ENCODE measurements around the gene GRIP2. TPM values are rescaled to one million over a fixed set of nuclear protein-coding genes. Genes with fewer than 3 reads are reported as not detected.

GRIP2 gene
- total and polyA plus RNA-seq, 9 of the 15 experiments (the other 6 are each of a cell fraction or from before 2014, with no cell fraction given), result 0.01 TPM; not detected in 7

DNA sequence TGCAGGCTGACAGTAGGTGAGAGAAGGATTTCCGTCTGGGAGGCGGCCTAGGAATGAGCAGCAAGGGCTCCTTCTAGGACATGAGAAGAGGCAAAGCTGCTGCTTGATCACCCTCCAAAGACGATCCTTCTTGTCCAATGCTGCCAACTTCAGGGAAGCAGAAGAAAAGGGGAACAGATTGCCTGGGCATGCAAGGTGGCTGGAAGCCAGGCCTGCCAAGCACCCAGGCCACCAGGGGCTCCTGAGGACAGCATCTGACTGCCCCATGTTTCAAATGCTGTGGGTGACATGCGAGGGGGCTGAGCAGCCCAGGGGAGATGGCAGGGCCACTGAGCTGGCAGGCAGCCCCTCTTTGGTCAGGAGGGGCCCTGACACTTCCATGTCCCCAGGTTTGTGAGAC is 3.3 kb upstream of the GRIP2 start:
- ChIA-PET POLR2A (interaction anchor here (0.6 to 0.9 kb wide), 4 partner anchors 13 to 304 kb away, joined by 3 to 5 read pairs (median 3); no protein-coding TSS in a partner anchor), CTCF (ENCODE audit: low intra/inter-chr PET ratio) (no interaction called here)
- Histone ChIP-seq H3K4me3 (no peak overlapping the region), H3K27ac (ENCODE audit: extremely low read depth, low read depth, low read length) (no peak overlapping the region), H3K4me2 (ENCODE audit: insufficient read depth, low read length) (no peak overlapping the region), H2AFZ (ENCODE audit: low read depth, low read length) (no peak overlapping the region), H3K79me2 (ENCODE audit: control insufficient read depth, insufficient read depth, low read length) (no peaks in the 10 kb centered on the region), H4K20me1 (replicated peaks; ENCODE audit: control insufficient read depth, insufficient read depth, low read length) (peaks cover 6% of the 10 kb centered on the region; the same call in 1 of the 2 replicates), H3K9me1 (ENCODE audit: control insufficient read depth, insufficient read depth, low read length) (no peaks in the 10 kb centered on the region), H3K9me3 (replicated peaks; ENCODE audit: control insufficient read depth, insufficient read depth, low read depth, low read length) (no peaks in the 10 kb centered on the region), H3K36me3 (ENCODE audit: control insufficient read depth, insufficient read depth, low read length) (no peaks in the 10 kb centered on the region), H3K9ac (ENCODE audit: insufficient read depth in 1 of 2, low read depth in 2 of 2, low read length in 2 of 2) (no peak overlapping the region), H3K27me3 (ENCODE audit: control insufficient read depth in 2 of 2, insufficient read depth in 2 of 2, low read length in 2 of 2) (peaks cover 4 to 70% of the 10 kb centered on the region in 2 experiments; a peak in 3 of 5 replicates), H3K4me1 (replicated peaks in 1 of 2; ENCODE audit: control insufficient read depth in 2 of 2, insufficient read depth in 2 of 2, low read length in 2 of 2) (peaks cover 0 to 22% of the 10 kb centered on the region in 2 experiments; a peak in 2 of 5 replicates)
- ATAC-seq, result no peak
- TF ChIP-seq, protein P1, sequence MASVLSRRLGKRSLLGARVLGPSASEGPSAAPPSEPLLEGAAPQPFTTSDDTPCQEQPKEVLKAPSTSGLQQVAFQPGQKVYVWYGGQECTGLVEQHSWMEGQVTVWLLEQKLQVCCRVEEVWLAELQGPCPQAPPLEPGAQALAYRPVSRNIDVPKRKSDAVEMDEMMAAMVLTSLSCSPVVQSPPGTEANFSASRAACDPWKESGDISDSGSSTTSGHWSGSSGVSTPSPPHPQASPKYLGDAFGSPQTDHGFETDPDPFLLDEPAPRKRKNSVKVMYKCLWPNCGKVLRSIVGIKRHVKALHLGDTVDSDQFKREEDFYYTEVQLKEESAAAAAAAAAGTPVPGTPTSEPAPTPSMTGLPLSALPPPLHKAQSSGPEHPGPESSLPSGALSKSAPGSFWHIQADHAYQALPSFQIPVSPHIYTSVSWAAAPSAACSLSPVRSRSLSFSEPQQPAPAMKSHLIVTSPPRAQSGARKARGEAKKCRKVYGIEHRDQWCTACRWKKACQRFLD (CRISPR knock-in tag; IDR thresholded peaks at IDR 0.05), result no peak
- TF ChIP-seq ZNF121 (CRISPR knock-in tag; conservative IDR thresholded peaks at IDR 0.05) (no peak), POLR3A (IDR thresholded peaks at IDR 0.05; ENCODE audit: borderline replicate concordance, extremely low read depth, insufficient read depth, insufficient read length) (no peak), SP1 (CRISPR knock-in tag; IDR thresholded peaks at IDR 0.05) (no peak), SMAD4 (CRISPR knock-in tag; conservative IDR thresholded peaks at IDR 0.05) (no peak), ZNF41 (CRISPR knock-in tag; conservative IDR thresholded peaks at IDR 0.05) (no peak)
- TF ChIP-seq, protein P2, sequence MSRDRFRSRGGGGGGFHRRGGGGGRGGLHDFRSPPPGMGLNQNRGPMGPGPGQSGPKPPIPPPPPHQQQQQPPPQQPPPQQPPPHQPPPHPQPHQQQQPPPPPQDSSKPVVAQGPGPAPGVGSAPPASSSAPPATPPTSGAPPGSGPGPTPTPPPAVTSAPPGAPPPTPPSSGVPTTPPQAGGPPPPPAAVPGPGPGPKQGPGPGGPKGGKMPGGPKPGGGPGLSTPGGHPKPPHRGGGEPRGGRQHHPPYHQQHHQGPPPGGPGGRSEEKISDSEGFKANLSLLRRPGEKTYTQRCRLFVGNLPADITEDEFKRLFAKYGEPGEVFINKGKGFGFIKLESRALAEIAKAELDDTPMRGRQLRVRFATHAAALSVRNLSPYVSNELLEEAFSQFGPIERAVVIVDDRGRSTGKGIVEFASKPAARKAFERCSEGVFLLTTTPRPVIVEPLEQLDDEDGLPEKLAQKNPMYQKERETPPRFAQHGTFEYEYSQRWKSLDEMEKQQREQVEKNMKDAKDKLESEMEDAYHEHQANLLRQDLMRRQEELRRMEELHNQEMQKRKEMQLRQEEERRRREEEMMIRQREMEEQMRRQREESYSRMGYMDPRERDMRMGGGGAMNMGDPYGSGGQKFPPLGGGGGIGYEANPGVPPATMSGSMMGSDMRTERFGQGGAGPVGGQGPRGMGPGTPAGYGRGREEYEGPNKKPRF (IDR thresholded peaks at IDR 0.05; ENCODE audit: low read depth, low read length), result no peak
- TF ChIP-seq, protein P3, sequence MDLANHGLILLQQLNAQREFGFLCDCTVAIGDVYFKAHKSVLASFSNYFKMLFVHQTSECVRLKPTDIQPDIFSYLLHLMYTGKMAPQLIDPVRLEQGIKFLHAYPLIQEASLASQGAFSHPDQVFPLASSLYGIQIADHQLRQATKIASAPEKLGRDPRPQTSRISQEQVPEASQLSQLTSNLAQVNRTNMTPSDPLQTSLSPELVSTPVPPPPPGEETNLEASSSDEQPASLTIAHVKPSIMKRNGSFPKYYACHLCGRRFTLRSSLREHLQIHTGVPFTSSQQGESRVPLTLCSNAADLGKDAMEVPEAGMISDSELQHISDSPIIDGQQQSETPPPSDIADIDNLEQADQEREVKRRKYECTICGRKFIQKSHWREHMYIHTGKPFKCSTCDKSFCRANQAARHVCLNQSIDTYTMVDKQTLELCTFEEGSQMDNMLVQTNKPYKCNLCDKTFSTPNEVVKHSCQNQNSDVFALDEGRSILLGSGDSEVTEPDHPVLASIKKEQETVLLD (IDR thresholded peaks at IDR 0.05), result no peak
- TF ChIP-seq, protein P4, sequence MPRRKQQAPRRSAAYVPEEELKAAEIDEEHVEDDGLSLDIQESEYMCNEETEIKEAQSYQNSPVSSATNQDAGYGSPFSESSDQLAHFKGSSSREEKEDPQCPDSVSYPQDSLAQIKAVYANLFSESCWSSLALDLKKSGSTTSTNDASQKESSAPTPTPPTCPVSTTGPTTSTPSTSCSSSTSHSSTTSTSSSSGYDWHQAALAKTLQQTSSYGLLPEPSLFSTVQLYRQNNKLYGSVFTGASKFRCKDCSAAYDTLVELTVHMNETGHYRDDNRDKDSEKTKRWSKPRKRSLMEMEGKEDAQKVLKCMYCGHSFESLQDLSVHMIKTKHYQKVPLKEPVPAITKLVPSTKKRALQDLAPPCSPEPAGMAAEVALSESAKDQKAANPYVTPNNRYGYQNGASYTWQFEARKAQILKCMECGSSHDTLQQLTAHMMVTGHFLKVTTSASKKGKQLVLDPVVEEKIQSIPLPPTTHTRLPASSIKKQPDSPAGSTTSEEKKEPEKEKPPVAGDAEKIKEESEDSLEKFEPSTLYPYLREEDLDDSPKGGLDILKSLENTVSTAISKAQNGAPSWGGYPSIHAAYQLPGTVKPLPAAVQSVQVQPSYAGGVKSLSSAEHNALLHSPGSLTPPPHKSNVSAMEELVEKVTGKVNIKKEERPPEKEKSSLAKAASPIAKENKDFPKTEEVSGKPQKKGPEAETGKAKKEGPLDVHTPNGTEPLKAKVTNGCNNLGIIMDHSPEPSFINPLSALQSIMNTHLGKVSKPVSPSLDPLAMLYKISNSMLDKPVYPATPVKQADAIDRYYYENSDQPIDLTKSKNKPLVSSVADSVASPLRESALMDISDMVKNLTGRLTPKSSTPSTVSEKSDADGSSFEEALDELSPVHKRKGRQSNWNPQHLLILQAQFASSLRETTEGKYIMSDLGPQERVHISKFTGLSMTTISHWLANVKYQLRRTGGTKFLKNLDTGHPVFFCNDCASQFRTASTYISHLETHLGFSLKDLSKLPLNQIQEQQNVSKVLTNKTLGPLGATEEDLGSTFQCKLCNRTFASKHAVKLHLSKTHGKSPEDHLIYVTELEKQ (CRISPR knock-in tag; IDR thresholded peaks at IDR 0.05), result no peak
- in situ Hi-C loops (cut with MboI) (no loop called here), intact Hi-C loops (cut with micrococcal nuclease) (no loop called here)
- no peak for FAIRE-seq
- no TSS peak for BruUV-seq (replicated peaks)
- no peak for DNase-seq (ENCODE audit: extremely low read depth in 1 of 4, low spot score in 3 of 4)
- WGBS (ENCODE audit: insufficient coverage, low coverage, missing lambda C conversion rate), result 18% methylated on average over 4 of the region's 4 CpGs

All from K562 (cell line).